Breast epithelium (tissue), 4 donors: ENCODE data around the gene PLD4. TPM values are rescaled to one million over a fixed set of nuclear protein-coding genes. Genes with fewer than 3 reads are reported as not detected.

Experiments
- DNase-seq, 2 donors: peaks; one replicate each; pipeline ENCODE4 v3.0.0-alpha.2; 2019; ENCODE audit warnings: low spot score in 2 of 2
- H3K27ac ChIP-seq, 2 donors: fragments of 200-600 bp; sonication (generic) in 1 of 2; one replicate each; pipeline ENCODE4 v1.5.1; 2016 to 2019; ENCODE audit warnings: mild to moderate bottlenecking in 1 of 2
- H3K27me3 ChIP-seq, 2 donors: fragments of 200-600 bp; sonication (generic) in 1 of 2; one replicate each; pipeline versions ENCODE4 v1.5.1 to v1.6.0; 2017 to 2019; ENCODE audit warnings: control low read depth in 1 of 2, mild to moderate bottlenecking in 1 of 2
- H3K36me3 ChIP-seq: fragments of 200-600 bp; one replicate; pipeline ENCODE4 v1.5.1; 2019
- H3K4me1 ChIP-seq, 2 donors: fragments of 200-600 bp; sonication (generic); one replicate each; pipeline ENCODE4 v1.5.1; 2016 to 2019; ENCODE audit warnings: control low read depth in 1 of 2
- H3K4me3 ChIP-seq, 3 donors: fragments of 200-600 bp; sonication (generic); 1 replicate in 2 of 3; 2 replicates in 1 of 3; pipeline ENCODE4 v1.5.1; 2016 to 2019; ENCODE audit warnings: mild to moderate bottlenecking in 3 of 3, moderate library complexity in 2 of 3
- H3K9me3 ChIP-seq, 2 donors: fragments of 200-600 bp; sonication (generic) in 1 of 2; one replicate each; pipeline ENCODE4 v1.5.1; 2016 to 2019; ENCODE audit warnings: control low read depth in 1 of 2
- CTCF ChIP-seq, 3 donors: fragments of 450-650 bp; IDR thresholded peaks; one replicate each; pipeline ENCODE4 v1.5.1; 2016 to 2017; ENCODE audit warnings: antibody characterized with exemption in 3 of 3, mild to moderate bottlenecking in 3 of 3, moderate library complexity in 3 of 3
- POLR2A ChIP-seq: fragments of 450-650 bp; IDR thresholded peaks from one replicate; pipeline ENCODE4 v1.6.1; 2016; ENCODE audit warnings: antibody characterized with exemption, mild to moderate bottlenecking, moderate library complexity
- POLR2AphosphoS5 ChIP-seq, 3 donors: sonication (generic); formaldehyde crosslinking; IDR thresholded peaks; one replicate each; pipeline ENCODE4 v1.6.1; 2017; ENCODE audit warnings: antibody characterized with exemption in 3 of 3
- intact Hi-C: fragments of 100-400 bp; cut with DNase I; formaldehyde crosslinking; loops from one replicate; pipeline ENCODE4 v1.15.1; 2023; ENCODE audit warnings: low total_unique reads
- total RNA-seq, 3 donors: library from RNA; depleted of rRNA; stranded (reverse); fragments of >200 nt; gene quantifications; one replicate each; pipeline ENCODE4 v1.1.0, GENCODE V29; 2016

Gene PLD4
- total RNA-seq, 3 donors from 2014 or later: 0.33 to 4.0 TPM; not detected in 1

GRCh38 chr14:104877066-104877805, 47.4 kb upstream of the PLD4 start:
- Histone ChIP-seq H3K4me1 (no peaks in the 10 kb centered on the region), H3K27me3 (no peaks in the 10 kb centered on the region), H3K27ac (no peak overlapping the region), H3K4me3 (no peak overlapping the region), H3K36me3 (no peaks in the 10 kb centered on the region), H3K9me3 (no peaks in the 10 kb centered on the region)
- DNase-seq: no peak
- intact Hi-C loops: no loop called here
- TF ChIP-seq CTCF (IDR thresholded peaks at IDR 0.05) (no peak), POLR2AphosphoS5 (IDR thresholded peaks at IDR 0.05) (no peak), POLR2A (no peak)

DNA sequence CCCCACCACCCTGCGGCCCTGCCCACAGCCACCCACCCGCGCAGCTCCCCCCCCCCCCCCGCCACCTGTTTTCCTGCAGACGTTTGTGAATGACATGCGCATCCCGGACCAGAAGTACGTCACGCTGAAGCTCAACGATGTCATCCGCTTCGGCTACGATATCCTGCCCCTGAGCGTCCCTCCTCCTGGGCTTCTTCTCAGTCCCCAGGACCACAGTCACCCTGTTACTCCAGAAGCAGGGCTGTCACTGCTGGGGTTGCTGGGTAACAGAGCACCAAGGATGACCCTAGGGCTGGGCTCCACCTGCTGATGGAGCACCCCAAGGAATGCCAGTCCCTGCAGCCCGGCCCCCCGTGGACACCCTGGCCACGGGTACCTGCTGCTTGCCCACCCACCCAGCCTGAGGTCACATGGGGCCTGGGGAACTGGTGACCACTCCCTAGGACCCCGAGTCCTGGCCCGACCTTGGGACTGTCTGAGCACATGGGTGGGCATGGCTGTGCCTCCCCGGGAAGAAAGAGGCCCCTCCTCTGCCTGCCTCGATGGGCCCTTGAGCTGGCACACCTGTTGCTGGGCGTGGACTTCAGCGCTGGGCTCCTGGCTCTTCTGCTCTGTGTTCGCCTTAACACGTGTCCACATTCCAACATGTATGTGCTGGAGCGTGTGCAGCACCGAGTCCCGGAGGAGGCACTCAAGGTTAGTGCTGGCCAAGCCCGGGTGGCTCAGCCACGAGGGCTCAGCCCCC, 46.7 kb upstream of the PLD4 start:
- Histone ChIP-seq H3K27ac (no peak overlapping the region), H3K9me3 (no peaks in the 10 kb centered on the region), H3K4me1 (no peaks in the 10 kb centered on the region), H3K4me3 (no peak overlapping the region), H3K27me3 (no peaks in the 10 kb centered on the region), H3K36me3 (no peaks in the 10 kb centered on the region)
- TF ChIP-seq POLR2AphosphoS5 (IDR thresholded peaks at IDR 0.05): no peak
- TF ChIP-seq CTCF (IDR thresholded peaks at IDR 0.05): no peak
- no peak for TF ChIP-seq POLR2A
- DNase-seq: no peak
- intact Hi-C loops: no loop called here

DNA sequence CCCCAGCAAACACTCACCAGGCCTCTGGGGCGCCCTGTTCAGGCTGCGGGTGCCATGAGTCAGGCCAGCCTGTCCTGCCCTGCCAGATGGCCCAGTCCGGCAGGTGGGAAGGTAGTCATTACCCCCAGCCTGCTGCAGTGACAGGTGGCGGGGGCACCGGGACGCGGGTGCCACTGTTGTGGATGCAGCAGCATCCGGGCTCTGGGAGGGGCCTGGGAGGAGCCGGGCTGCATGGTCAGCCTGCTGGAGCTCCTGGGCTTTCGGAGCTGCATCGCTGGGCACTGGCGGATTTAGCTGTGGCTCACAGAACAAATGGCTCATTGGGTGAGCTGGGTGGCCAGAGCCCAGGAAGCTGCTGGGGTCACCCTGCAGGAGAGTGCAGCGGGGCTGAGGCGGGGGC, 46.1 kb upstream of the PLD4 start:
- Histone ChIP-seq H3K36me3 (no peaks in the 10 kb centered on the region), H3K27ac (no peak overlapping the region), H3K4me1 (no peaks in the 10 kb centered on the region), H3K27me3 (no peaks in the 10 kb centered on the region), H3K4me3 (no peak overlapping the region), H3K9me3 (no peaks in the 10 kb centered on the region)
- TF ChIP-seq POLR2A (no peak), POLR2AphosphoS5 (IDR thresholded peaks at IDR 0.05) (no peak), CTCF (IDR thresholded peaks at IDR 0.05) (no peak)
- intact Hi-C loops: no loop called here
- DNase-seq: no peak

DNA sequence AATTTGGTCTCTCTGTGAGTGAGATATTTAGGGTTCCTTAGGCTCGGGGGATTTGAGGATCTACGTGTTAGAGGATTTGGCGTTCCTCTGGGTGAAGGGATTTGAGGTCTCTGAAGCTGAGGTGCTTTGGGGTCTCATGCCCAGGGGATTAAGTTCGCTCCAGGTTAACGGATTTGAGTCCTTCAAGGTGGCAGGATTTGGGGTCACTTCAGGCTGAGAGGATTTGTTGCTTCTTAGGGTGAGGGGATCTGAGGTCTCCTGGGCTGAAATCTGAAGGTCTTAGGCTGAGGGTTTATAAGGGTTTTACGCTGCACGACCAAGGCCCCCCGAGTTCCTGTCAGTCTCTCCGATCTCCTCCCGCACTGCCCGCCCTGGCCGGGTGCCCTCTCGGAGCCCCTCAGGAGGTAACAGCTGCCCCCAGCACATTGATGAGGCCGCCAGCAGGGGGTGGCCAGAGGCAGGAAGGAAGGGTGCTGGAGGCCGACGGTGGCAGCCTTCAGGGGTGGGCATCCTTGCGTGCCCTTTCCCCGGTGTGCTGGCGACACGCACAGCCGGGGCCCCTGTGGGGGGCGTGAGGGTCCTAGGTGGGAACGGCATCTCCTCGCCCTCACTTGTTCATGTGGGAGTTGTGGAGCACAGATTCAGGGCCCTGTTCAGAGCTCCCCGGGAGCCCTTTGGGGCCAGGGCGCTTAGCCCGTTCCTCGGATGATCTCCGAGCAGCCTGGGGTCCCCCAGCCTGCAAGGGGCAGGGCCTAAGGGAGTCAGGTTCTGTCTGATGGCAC, 45.3 kb upstream of the PLD4 start:
- intact Hi-C loops: no loop called here

More for the DNA sequence above, 45.3 kb upstream of the PLD4 start:
- Histone ChIP-seq H3K27me3 (no peaks in the 10 kb centered on the region), H3K27ac (no peak overlapping the region), H3K36me3 (no peaks in the 10 kb centered on the region), H3K4me3 (no peak overlapping the region), H3K9me3 (no peaks in the 10 kb centered on the region), H3K4me1 (no peaks in the 10 kb centered on the region)
- no peak for DNase-seq
- TF ChIP-seq POLR2A (no peak), POLR2AphosphoS5 (IDR thresholded peaks at IDR 0.05) (no peak), CTCF (IDR thresholded peaks at IDR 0.05) (no peak)
